ENCODE data around the gene PRDX2.
"Not testable (repeated sequence)": the region's sequence is repeated elsewhere in the genome, so short reads cannot be mapped to it uniquely, and the experiment has no call there.

Gene PRDX2

DNA sequence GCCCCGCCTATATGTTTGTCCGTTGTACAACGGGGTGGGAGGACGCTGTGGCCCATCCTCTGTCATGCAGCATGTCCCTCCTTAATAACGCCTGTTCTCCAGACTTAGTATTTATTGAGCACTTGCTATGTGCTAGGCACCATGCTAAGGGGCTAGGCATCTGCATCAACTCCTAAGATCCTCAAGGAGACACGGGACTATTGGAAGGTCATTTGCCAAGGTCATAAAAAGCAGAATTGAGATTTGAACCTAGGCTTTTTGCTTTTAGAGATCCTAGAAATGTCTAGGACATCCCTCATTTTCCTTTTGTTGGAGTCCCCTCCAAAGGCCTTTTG is 34.9 kb upstream of the PRDX2 start:
- TF ChIP-seq GATA1 (IDR thresholded peaks at IDR 0.05; ENCODE audit: low read depth, low read length) (no peak), POLR2A (IDR thresholded peaks at IDR 0.05; ENCODE audit: low read length) (no peak)
- no peak for DNase-seq

GRCh38 chr19:12834976-12835757 is 33.6 kb upstream of the PRDX2 start:
- DNase-seq: peak; percentile 74 to 75
- TF ChIP-seq GATA1 (IDR thresholded peaks at IDR 0.05; ENCODE audit: low read depth, low read length) (no peak), POLR2A (IDR thresholded peaks at IDR 0.05; ENCODE audit: low read length) (no peak)

GRCh38 chr19:12834566-12834943 is 33.0 kb upstream of the PRDX2 start, which contains the start of gene RTBDN:
Gene RTBDN, minus strand, starts transcription at chr19:12834579. Its CDS starts 4,600 bp downstream, at chr19:12829979.
- no peak for TF ChIP-seq GATA1 (IDR thresholded peaks at IDR 0.05; ENCODE audit: low read depth, low read length)
- no peak for TF ChIP-seq POLR2A (IDR thresholded peaks at IDR 0.05; ENCODE audit: low read length)
- DNase-seq: peak; percentile 29 to 44

- no peak for TF ChIP-seq GATA1 (IDR thresholded peaks at IDR 0.05; ENCODE audit: low read depth, low read length)
- TF ChIP-seq POLR2A (IDR thresholded peaks at IDR 0.05; ENCODE audit: low read length): no peak
- DNase-seq: peak; percentile 72 to 84
These were observed 32.4 kb upstream of the PRDX2 start for GRCh38 chr19:12833738-12834565.

DNA sequence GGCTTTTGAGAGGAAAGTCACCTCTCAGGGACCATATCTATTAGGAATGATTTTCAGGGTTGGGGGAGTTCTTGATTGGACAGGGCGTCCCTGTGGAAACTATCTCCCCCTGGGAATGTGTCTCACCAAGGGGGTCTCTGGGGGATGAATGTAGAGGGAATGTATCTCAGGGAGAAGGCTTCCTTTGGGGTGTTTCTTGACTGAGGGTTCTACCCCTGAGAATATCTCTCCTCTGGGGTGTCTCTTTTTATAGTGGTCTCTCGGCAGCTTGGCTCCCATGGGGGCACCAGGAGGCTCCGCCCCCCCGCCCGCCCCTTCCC is 31.8 kb upstream of the PRDX2 start:
- TF ChIP-seq POLR2A (IDR thresholded peaks at IDR 0.05; ENCODE audit: low read length): no peak
- DNase-seq: no peak

GRCh38 chr19:12828494-12828893 is 26.9 kb upstream of the PRDX2 start:
- TF ChIP-seq POLR2A (IDR thresholded peaks at IDR 0.05; ENCODE audit: low read length): no peak
- TF ChIP-seq GATA1 (IDR thresholded peaks at IDR 0.05; ENCODE audit: low read depth, low read length): no peak
- DNase-seq: peak; percentile 58 to 67

DNA sequence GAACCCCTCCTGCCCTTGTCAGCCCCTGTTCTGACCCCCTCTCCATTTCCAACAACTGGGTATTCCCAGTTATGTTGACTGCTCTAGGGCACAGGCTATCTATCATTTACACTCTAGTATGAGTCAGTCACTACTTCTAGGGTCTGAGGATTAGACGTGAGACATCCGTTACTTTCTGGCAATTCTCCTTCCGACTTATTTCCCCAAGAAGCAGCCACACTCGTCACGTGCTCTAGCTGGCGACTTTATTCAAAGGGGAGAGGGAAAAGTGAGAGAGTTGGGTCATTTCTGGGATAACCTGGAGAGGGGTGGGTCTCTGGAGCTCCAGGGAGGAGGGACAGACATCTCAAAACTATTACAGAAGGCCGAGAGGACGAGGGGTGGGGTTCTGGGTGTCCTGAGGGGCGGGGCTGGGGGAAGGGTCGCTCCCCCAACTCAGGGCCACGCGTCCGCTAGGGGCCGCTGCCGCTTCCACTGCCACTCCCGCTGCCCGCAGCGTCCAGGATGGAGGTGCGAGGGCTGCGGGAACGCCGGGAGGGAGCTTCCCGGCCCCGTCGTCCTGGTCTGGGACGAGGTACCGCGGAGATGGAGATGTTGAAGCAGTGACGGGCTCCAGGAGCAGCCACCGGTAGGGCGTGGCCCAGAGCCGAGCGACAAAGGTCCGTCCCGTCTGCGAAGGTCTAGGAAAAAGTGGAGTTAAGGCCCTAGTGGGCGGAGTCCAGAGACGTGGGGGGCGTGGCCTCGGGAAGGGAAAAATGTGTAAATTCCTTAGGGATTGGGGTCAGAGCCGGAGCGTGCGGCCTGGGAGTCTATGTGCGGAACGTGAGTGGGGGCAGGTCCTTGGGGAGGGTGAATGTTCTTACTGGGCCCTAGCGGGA is 23.9 kb upstream of the PRDX2 start:
- DNase-seq: peak; percentile 44 to 55
- TF ChIP-seq GATA1 (IDR thresholded peaks at IDR 0.05; ENCODE audit: low read depth, low read length) (no peak), POLR2A (IDR thresholded peaks at IDR 0.05; ENCODE audit: low read length) (no peak)

- no peak for DNase-seq
- TF ChIP-seq POLR2A (IDR thresholded peaks at IDR 0.05; ENCODE audit: low read length): no peak
- TF ChIP-seq GATA1 (IDR thresholded peaks at IDR 0.05; ENCODE audit: low read depth, low read length): no peak
These were observed 20.2 kb upstream of the PRDX2 start for GRCh38 chr19:12821761-12822160.

- DNase-seq: not testable (repeated sequence)
These were observed 16.2 kb upstream of the PRDX2 start for GRCh38 chr19:12817810-12818209.

- not testable (repeated sequence) for DNase-seq
These were observed 15.6 kb upstream of the PRDX2 start for GRCh38 chr19:12817188-12817587.

DNA sequence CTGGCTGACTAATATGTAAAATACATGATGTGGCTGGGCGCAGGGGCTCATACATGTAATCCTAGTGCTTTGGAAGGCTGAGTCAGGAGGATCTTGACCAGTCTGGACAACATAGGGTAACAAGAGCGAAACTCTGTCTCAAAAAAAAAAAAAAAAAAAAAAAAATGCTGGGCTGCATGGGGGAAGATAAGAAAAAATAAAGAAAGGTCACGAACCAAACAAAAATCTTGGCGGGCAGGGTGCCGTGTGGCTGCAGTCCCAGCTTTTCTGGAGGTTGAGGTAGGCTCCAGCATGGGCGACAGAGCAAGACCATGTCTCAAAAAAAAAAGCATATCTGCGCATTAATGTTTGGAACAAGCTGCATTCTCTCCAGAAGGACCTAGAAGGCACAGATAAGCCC is 13.5 kb upstream of the PRDX2 start:
- DNase-seq: no peak

DNA sequence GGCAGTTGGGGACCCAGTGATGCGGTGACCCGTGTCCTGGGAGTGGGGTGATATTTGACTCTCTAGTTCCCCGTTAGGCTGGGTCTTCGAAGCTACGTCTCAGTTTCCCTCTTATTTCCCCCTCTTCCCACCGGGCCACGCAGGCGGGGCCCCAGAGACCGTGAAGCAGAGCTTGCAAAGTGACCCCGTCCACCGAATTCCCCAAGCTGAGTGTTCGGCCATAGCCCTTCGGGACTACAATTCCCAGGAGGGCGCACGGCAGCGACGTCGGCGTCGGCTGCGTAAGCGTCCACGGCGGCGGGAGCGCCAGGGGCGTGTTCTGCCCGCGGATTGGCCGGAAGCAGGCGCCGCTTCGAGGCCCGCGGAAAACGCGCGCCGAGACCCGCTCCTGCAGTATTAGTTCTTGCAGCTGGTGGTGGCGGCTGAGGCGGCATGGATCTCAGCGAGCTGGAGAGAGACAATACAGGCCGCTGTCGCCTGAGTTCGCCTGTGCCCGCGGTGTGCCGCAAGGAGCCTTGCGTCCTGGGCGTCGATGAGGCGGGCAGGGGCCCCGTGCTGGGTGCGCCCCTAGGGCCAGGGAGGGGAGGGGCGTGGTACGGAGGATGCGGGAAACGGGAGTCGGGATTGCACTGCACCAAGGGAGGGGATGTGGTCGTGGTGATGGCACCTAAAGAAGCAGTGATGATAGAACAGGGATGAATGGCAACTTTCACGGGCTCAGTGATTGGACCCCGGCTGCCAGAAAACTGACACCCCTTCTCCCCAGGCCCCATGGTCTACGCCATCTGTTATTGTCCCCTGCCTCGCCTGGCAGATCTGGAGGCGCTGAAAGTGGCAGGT is 4.9 kb upstream of the PRDX2 start, which contains the start of gene RNASEH2A:
Gene RNASEH2A (plus strand): TSS at position 343 of the 840 bp plus-strand sequence. CDS start 90 bp downstream, at position 433.
- no peak for TF ChIP-seq GATA1 (IDR thresholded peaks at IDR 0.05; ENCODE audit: low read depth, low read length)
- TF ChIP-seq POLR2A (IDR thresholded peaks at IDR 0.05; ENCODE audit: low read length): peak; percentile 72

More for the DNA sequence above, 13.5 kb upstream of the PRDX2 start:
- TF ChIP-seq GATA1 (IDR thresholded peaks at IDR 0.05; ENCODE audit: low read depth, low read length) (no peak), POLR2A (IDR thresholded peaks at IDR 0.05; ENCODE audit: low read length) (no peak)

GRCh38 chr19:12804051-12804450 is 2.5 kb upstream of the PRDX2 start:
- no peak for TF ChIP-seq POLR2A (IDR thresholded peaks at IDR 0.05; ENCODE audit: low read length)
- no peak for TF ChIP-seq GATA1 (IDR thresholded peaks at IDR 0.05; ENCODE audit: low read depth, low read length)
- DNase-seq: no peak

More for the DNA sequence above, 4.9 kb upstream of the PRDX2 start, which contains the start of gene RNASEH2A:
- peak; percentile 93 to 95 for DNase-seq
